B cell (primary cell): ENCODE measurements around the gene MTFMT. TPM values are rescaled to one million over a fixed set of nuclear protein-coding genes. Genes with fewer than 3 reads are reported as not detected.

Experiments
- ATAC-seq: fragments of 200-7000 bp; cut with Tn5 transposase; one replicate; pipeline ENCODE4 v1.10.0; 2021; ENCODE audit warnings: low read depth, mild to moderate bottlenecking, moderate number of reproducible peaks, moderate library complexity
- CTCF ChIA-PET: fragments of 350-600 bp; sonication (Branson Sonifier 250); formaldehyde crosslinking; loops from one replicate; lab custom pipeline; 2021; ENCODE audit warnings: antibody characterized with exemption, inconsistent platforms; lab: Charles Lee
- POLR2A ChIA-PET: fragments of 350-600 bp; sonication (Branson Sonifier 250); formaldehyde crosslinking; loops from one replicate; lab custom pipeline; 2021; ENCODE audit warnings: antibody characterized with exemption; lab: Charles Lee
- DNase-seq: peaks from one replicate; pipeline ENCODE4 v3.0.0; 2013
- H2AFZ ChIP-seq: 2 replicates; pipeline ENCODE4 v1.6.1; 2012; ENCODE audit warnings: mild to moderate bottlenecking, low read depth, low read length; ENCODE audit not compliant: insufficient read depth, poor library complexity, severe bottlenecking
- H3K27ac ChIP-seq, 2 donors: 1 replicate in 1 of 2; 2 replicates in 1 of 2; pipeline ENCODE4 v1.5.1; 2012 to 2013; ENCODE audit warnings: low read length in 2 of 2, mild to moderate bottlenecking in 2 of 2, moderate library complexity in 1 of 2
- H3K27me3 ChIP-seq, 4 experiments: fragments of 200-600 bp in 1 of 4; sonication (generic) in 1 of 4; replicated peaks in 1 of 4; 1 replicate in 2 of 4; 2 replicates in 2 of 4; pipeline versions ENCODE4 v1.6.1 to v1.7.0; 2013 to 2016; ENCODE audit warnings: low read length in 3 of 4, mild to moderate bottlenecking in 2 of 4, mixed read lengths in 1 of 4, moderate library complexity in 1 of 4; ENCODE audit not compliant: insufficient read depth in 4 of 4, control insufficient read depth in 3 of 4; ENCODE audit errors: control extremely low read depth in 1 of 4
- H3K36me3 ChIP-seq, 2 experiments: replicated peaks in 1 of 2; 1 replicate in 1 of 2; 2 replicates in 1 of 2; pipeline versions ENCODE4 v1.6.1 to v1.7.1; 2013; ENCODE audit warnings: low read length in 1 of 2; ENCODE audit not compliant: insufficient read depth in 2 of 2, control insufficient read depth in 1 of 2; ENCODE audit errors: control extremely low read depth in 1 of 2, extremely low read depth in 1 of 2
- H3K4me1 ChIP-seq, 2 donors: fragments of 200-600 bp in 1 of 2; sonication (generic) in 1 of 2; 1 replicate in 1 of 2; 2 replicates in 1 of 2; pipeline versions ENCODE4 v1.5.1 to v1.6.1; 2013 to 2017; ENCODE audit warnings: low read length in 2 of 2; ENCODE audit not compliant: control insufficient read depth in 2 of 2, insufficient read depth in 2 of 2
- H3K4me2 ChIP-seq: replicated peaks from 2 replicates; pipeline ENCODE3; 2012; ENCODE audit warnings: mild to moderate bottlenecking, low read depth, low read length; ENCODE audit not compliant: poor library complexity, severe bottlenecking
- H3K4me3 ChIP-seq, 5 experiments: fragments of 200-600 bp in 1 of 5; sonication (generic) in 1 of 5; 1 replicate in 3 of 5; 2 replicates in 2 of 5; pipeline versions ENCODE4 v1.5.1 to v1.7.0; 2011 to 2016; ENCODE audit warnings: low read length in 4 of 5, mild to moderate bottlenecking in 4 of 5, low read depth in 2 of 5, control low read depth in 1 of 5, moderate library complexity in 1 of 5; ENCODE audit not compliant: insufficient read depth in 1 of 5; ENCODE audit errors: control extremely low read depth in 1 of 5, extremely low read depth in 1 of 5
- H3K79me2 ChIP-seq: fragments of 200-600 bp; sonication (generic); one replicate; pipeline ENCODE4 v1.6.0; 2016; ENCODE audit warnings: low read length; ENCODE audit not compliant: control insufficient read depth, insufficient read depth
- H3K9ac ChIP-seq: fragments of 200-600 bp; sonication (generic); 2 replicates; pipeline ENCODE4 v1.6.1; 2017; ENCODE audit warnings: mild to moderate bottlenecking, low read length, moderate library complexity
- H3K9me3 ChIP-seq, 3 donors: one replicate each; pipeline versions ENCODE4 v1.6.1 to v1.7.1; 2013; ENCODE audit warnings: low read length in 2 of 3; ENCODE audit not compliant: control insufficient read depth in 2 of 3, insufficient read depth in 1 of 3; ENCODE audit errors: control extremely low read depth in 1 of 3
- H4K20me1 ChIP-seq: 2 replicates; pipeline ENCODE4 v1.6.0; 2012; ENCODE audit warnings: mild to moderate bottlenecking, low read length; ENCODE audit not compliant: insufficient read depth, control insufficient read depth, poor library complexity, severe bottlenecking
- H3K27ac Mint-ChIP-seq: one replicate; pipeline ENCODE4 v1.8.0; 2021; ENCODE audit warnings: mixed read lengths
- H3K27me3 Mint-ChIP-seq: one replicate; pipeline ENCODE4 v1.8.0; 2021; ENCODE audit warnings: mixed read lengths
- H3K4me1 Mint-ChIP-seq: one replicate; pipeline ENCODE4 v1.8.0; 2021; ENCODE audit warnings: mixed read lengths
- H3K4me3 Mint-ChIP-seq: one replicate; pipeline ENCODE4 v1.8.0; 2021; ENCODE audit warnings: mixed read lengths
- H3K9me3 Mint-ChIP-seq: one replicate; pipeline ENCODE4 v1.8.0; 2022; ENCODE audit warnings: mixed read lengths; ENCODE audit not compliant: insufficient read depth
- EZH2 ChIP-seq: IDR thresholded peaks from 2 replicates; pipeline ENCODE4 v1.6.1; 2012; ENCODE audit warnings: borderline replicate concordance, low read depth, mild to moderate bottlenecking, moderate library complexity, low read length; ENCODE audit not compliant: insufficient read depth, poor library complexity, severe bottlenecking
- WGBS: methylation state at CpG from one replicate; pipeline ENCODE4 v1.1.5; 2013; ENCODE audit warnings: missing lambda C conversion rate; ENCODE audit not compliant: insufficient coverage; 5-methylcytosine and 5-hydroxymethylcytosine counted together
- intact Hi-C: fragments of 100-400 bp; cut with micrococcal nuclease; formaldehyde crosslinking; loops from one replicate; pipeline ENCODE4 v1.10.0; 2022
- polyA plus RNA-seq: library from polyadenylated mRNA; depleted of rRNA; stranded (reverse); fragments of >200 nt; gene quantifications from 2 replicates; pipeline ENCODE4 v1.2.3, GENCODE V29; 2012
- total RNA-seq, 2 donors: library from RNA; stranded (reverse); fragments of 120-200 nt in 1 of 2; gene quantifications; 1 replicate in 1 of 2; 2 replicates in 1 of 2; pipeline versions ENCODE4 v1.2.3 to v1.2.4, GENCODE V29; 2013 to 2022
- TF ChIP-seq, protein P1 (sequence below): fragments of 200-600 bp; IDR thresholded peaks from one replicate; pipeline ENCODE4 v1.8.0; 2022; ENCODE audit warnings: antibody characterized with exemption, mild to moderate bottlenecking

Gene MTFMT
- total and polyA plus RNA-seq, 2 donors (not counting 1 experiment from before 2014, with no cell fraction given): 10.0 to 14.3 TPM

DNA sequence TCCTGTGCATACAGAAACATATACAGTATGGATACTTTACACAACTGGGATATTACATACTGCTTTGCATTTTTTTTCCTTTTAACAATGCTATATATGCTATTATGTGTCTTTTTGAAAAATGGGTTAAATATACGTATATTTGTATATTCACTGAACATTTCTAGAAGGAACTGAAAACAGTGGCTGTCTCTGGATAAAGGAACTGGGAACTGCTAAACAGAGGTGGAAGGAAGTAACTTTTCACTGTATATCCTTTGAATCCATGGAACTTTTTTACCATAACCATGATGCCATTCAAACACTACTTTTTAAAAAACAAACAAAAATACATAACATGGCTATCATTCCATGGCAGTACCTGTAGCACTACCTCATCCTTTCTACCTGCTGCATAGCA lies 1.8 kb downstream of the MTFMT start:
- H3K79me2 ChIP-seq: peaks cover 25% of the 10 kb centered on the region
- peaks cover 0 to 2% (median 0%) of the 10 kb centered on the region in 4 experiments for H3K27me3 ChIP-seq
- intact Hi-C loops: no loop called here
- ChIA-PET CTCF (interaction anchor here (0.6 kb wide), 1 partner anchor 44 kb away, joined by 3 read pairs; no protein-coding TSS in a partner anchor), POLR2A (no interaction called here)
- H3K27me3 Mint-ChIP-seq: peaks cover 6% of the 10 kb centered on the region
- no peak overlapping the region for H3K4me3 ChIP-seq
- H3K4me1 ChIP-seq: peaks cover 13 to 14% of the 10 kb centered on the region in 2 donors
- no peak overlapping the region for H3K27ac Mint-ChIP-seq
- H3K4me3 Mint-ChIP-seq: peak overlapping the region; percentile 87
- DNase-seq (no peak), ATAC-seq (no peak)
- peaks cover 2 to 14% of the 10 kb centered on the region in 2 experiments for H3K36me3 ChIP-seq
- no peaks in the 10 kb centered on the region for H4K20me1 ChIP-seq
- no peaks in the 10 kb centered on the region for H3K9me3 Mint-ChIP-seq
- H3K9me3 ChIP-seq: no peaks in the 10 kb centered on the region
- no peak overlapping the region for H3K27ac ChIP-seq
- WGBS: no CpG with 5 or more reads among the region's 1 CpG
- TF ChIP-seq, protein P1, sequence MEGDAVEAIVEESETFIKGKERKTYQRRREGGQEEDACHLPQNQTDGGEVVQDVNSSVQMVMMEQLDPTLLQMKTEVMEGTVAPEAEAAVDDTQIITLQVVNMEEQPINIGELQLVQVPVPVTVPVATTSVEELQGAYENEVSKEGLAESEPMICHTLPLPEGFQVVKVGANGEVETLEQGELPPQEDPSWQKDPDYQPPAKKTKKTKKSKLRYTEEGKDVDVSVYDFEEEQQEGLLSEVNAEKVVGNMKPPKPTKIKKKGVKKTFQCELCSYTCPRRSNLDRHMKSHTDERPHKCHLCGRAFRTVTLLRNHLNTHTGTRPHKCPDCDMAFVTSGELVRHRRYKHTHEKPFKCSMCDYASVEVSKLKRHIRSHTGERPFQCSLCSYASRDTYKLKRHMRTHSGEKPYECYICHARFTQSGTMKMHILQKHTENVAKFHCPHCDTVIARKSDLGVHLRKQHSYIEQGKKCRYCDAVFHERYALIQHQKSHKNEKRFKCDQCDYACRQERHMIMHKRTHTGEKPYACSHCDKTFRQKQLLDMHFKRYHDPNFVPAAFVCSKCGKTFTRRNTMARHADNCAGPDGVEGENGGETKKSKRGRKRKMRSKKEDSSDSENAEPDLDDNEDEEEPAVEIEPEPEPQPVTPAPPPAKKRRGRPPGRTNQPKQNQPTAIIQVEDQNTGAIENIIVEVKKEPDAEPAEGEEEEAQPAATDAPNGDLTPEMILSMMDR: no peak
- TF ChIP-seq EZH2: no peak
- H3K4me2 ChIP-seq: peak overlapping the region; percentile 91
- peaks cover 17% of the 10 kb centered on the region for H3K4me1 Mint-ChIP-seq
- H2AFZ ChIP-seq: no peak overlapping the region
- no peak overlapping the region for H3K9ac ChIP-seq

GRCh38 chr15:65026756-65027155 lies 2.7 kb downstream of the MTFMT start:
- Mint-ChIP-seq H3K27me3 (no peaks in the 10 kb centered on the region), H3K27ac (no peak overlapping the region), H3K9me3 (no peaks in the 10 kb centered on the region), H3K4me3 (no peak overlapping the region), H3K4me1 (peaks cover 17% of the 10 kb centered on the region)
- no peaks in the 10 kb centered on the region for H3K27me3 ChIP-seq
- 100% methylated on average over 2 of the region's 6 CpGs for WGBS
- DNase-seq (no peak), ATAC-seq (no peak)
- H3K79me2 ChIP-seq: peaks cover 25% of the 10 kb centered on the region
- no peak for TF ChIP-seq EZH2
- TF ChIP-seq, protein P1: no peak
- H3K36me3 ChIP-seq: peaks cover 2 to 14% of the 10 kb centered on the region in 2 experiments
- POLR2A ChIA-PET: no interaction called here
- no peak overlapping the region for H3K4me2 ChIP-seq
- intact Hi-C loops: no loop called here
- H3K9me3 ChIP-seq: no peaks in the 10 kb centered on the region
- no peaks in the 10 kb centered on the region for H4K20me1 ChIP-seq
- no peak overlapping the region for H2AFZ ChIP-seq
- H3K4me1 ChIP-seq: peaks cover 13 to 14% of the 10 kb centered on the region in 2 donors
- no peak overlapping the region for H3K27ac ChIP-seq
- CTCF ChIA-PET: no interaction called here
- no peak overlapping the region for H3K4me3 ChIP-seq
- no peak overlapping the region for H3K9ac ChIP-seq
